Suprapubic skin (tissue), 4 donors: ENCODE results near the gene RAP1GDS1. TPM values are rescaled to one million over a fixed set of nuclear protein-coding genes. Genes with fewer than 3 reads are reported as not detected.

Source experiments
- DNase-seq, 2 donors: peaks; one replicate each; pipeline ENCODE4 v3.0.0-alpha.2; 2019; ENCODE audit warnings: low spot score in 2 of 2
- H3K27ac ChIP-seq: fragments of 200-600 bp; sonication (generic); one replicate; pipeline ENCODE4 v1.5.1; 2019
- H3K27me3 ChIP-seq: fragments of 200-600 bp; sonication (generic); one replicate; pipeline ENCODE4 v1.5.1; 2019
- H3K36me3 ChIP-seq: fragments of 200-600 bp; sonication (generic); one replicate; pipeline ENCODE4 v1.5.1; 2019
- H3K4me1 ChIP-seq: fragments of 200-600 bp; sonication (generic); one replicate; pipeline ENCODE4 v1.5.1; 2019
- H3K4me3 ChIP-seq: fragments of 200-600 bp; sonication (generic); one replicate; pipeline ENCODE4 v1.5.1; 2019; ENCODE audit warnings: mild to moderate bottlenecking
- H3K9me3 ChIP-seq: fragments of 200-600 bp; sonication (generic); one replicate; pipeline ENCODE4 v1.5.1; 2019
- EP300 ChIP-seq: sonication (generic); formaldehyde crosslinking; IDR thresholded peaks from one replicate; pipeline ENCODE4 v1.6.1; 2017; ENCODE audit warnings: antibody characterized with exemption
- POLR2A ChIP-seq, 2 donors: fragments of 450-650 bp; IDR thresholded peaks; one replicate each; pipeline ENCODE4 v1.6.1; 2017; ENCODE audit warnings: antibody characterized with exemption in 2 of 2, mild to moderate bottlenecking in 2 of 2, moderate library complexity in 2 of 2
- POLR2AphosphoS5 ChIP-seq, 3 donors: sonication (generic); formaldehyde crosslinking; IDR thresholded peaks; one replicate each; pipeline ENCODE4 v1.6.1; 2017; ENCODE audit warnings: antibody characterized with exemption in 3 of 3
- WGBS: methylation state at CpG from one replicate; pipeline ENCODE4 v1.1.5; 2018; 5-methylcytosine and 5-hydroxymethylcytosine counted together
- total RNA-seq, 4 donors: library from RNA; depleted of rRNA; stranded (reverse); fragments of >200 nt; gene quantifications; one replicate each; pipeline ENCODE4 v1.1.0, GENCODE V29; 2016
- TF ChIP-seq, protein P1 (sequence below), 2 donors: fragments of 200-600 bp in 1 of 2; fragments of 450-650 bp in 1 of 2; sonication (generic) in 1 of 2; IDR thresholded peaks; one replicate each; pipeline ENCODE4 v1.5.1; 2016 to 2019; ENCODE audit warnings: antibody characterized with exemption in 2 of 2, mild to moderate bottlenecking in 1 of 2, moderate library complexity in 1 of 2

RAP1GDS1 gene
- total RNA-seq, 4 donors from 2014 or later = 17.8 to 28.6 (median 27.1) TPM

DNA sequence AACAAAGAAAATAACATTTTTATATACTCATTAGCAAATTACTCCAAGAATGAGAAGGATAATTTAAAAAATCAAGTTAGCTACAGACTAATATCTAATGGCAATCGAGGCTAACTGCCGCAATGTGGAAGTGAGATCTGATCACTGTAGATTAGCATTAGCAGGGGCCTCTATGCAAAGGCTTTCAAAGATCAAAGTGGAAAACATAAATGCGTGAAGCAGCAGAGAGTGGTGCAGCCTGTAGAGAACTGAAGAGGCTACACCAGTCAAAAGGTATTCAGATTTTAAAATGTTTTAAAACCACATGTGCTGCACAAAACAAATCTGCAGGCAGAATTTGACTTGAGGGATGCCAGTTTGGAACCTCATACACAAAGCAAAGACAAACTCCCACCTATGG is 24.0 kb upstream of the RAP1GDS1 start:
- 84% methylated on average over 3 of the region's 3 CpGs for WGBS

DNA sequence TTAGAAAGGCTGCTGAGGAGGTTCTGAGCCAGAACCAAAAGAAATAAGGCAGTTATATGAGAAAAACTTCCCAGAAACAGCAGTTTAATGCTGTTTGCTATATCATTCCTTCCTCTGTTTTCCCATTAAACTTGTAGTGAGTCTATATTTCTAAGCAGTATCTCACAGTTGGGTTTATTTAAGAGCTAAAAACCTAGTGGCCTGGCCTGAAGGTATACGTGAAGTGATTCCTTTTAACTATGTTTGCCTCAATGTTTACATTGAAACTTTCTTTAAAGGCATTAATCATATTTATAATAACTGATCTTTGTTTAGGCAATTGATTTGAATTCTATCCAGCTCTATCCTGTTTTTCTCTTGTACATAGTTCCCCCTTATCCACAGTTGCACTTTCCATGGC is 19.1 kb upstream of the RAP1GDS1 start:
- 81% methylated on average over 1 of the region's 1 CpG for WGBS
- no peak for DNase-seq
- Histone ChIP-seq H3K9me3 (no peaks in the 10 kb centered on the region), H3K36me3 (no peaks in the 10 kb centered on the region), H3K4me1 (no peaks in the 10 kb centered on the region), H3K27ac (no peak overlapping the region), H3K4me3 (no peak overlapping the region), H3K27me3 (peaks cover 2% of the 10 kb centered on the region)
- TF ChIP-seq POLR2A (IDR thresholded peaks at IDR 0.05) = no peak
- TF ChIP-seq, protein P1, sequence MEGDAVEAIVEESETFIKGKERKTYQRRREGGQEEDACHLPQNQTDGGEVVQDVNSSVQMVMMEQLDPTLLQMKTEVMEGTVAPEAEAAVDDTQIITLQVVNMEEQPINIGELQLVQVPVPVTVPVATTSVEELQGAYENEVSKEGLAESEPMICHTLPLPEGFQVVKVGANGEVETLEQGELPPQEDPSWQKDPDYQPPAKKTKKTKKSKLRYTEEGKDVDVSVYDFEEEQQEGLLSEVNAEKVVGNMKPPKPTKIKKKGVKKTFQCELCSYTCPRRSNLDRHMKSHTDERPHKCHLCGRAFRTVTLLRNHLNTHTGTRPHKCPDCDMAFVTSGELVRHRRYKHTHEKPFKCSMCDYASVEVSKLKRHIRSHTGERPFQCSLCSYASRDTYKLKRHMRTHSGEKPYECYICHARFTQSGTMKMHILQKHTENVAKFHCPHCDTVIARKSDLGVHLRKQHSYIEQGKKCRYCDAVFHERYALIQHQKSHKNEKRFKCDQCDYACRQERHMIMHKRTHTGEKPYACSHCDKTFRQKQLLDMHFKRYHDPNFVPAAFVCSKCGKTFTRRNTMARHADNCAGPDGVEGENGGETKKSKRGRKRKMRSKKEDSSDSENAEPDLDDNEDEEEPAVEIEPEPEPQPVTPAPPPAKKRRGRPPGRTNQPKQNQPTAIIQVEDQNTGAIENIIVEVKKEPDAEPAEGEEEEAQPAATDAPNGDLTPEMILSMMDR (IDR thresholded peaks at IDR 0.05) = no peak
- TF ChIP-seq EP300 = no peak
- TF ChIP-seq POLR2AphosphoS5 (IDR thresholded peaks at IDR 0.05) = no peak

More for the DNA sequence above, 24.0 kb upstream of the RAP1GDS1 start:
- no peaks in the 10 kb centered on the region for H3K4me1 ChIP-seq
- no peak overlapping the region for H3K4me3 ChIP-seq
- H3K27me3 ChIP-seq = no peaks in the 10 kb centered on the region
- no peaks in the 10 kb centered on the region for H3K36me3 ChIP-seq
- TF ChIP-seq POLR2AphosphoS5 (IDR thresholded peaks at IDR 0.05) (no peak), POLR2A (IDR thresholded peaks at IDR 0.05) (no peak)
- TF ChIP-seq, protein P1 (IDR thresholded peaks at IDR 0.05) = no peak
- no peak overlapping the region for H3K27ac ChIP-seq
- no peaks in the 10 kb centered on the region for H3K9me3 ChIP-seq
- no peak for DNase-seq

DNA sequence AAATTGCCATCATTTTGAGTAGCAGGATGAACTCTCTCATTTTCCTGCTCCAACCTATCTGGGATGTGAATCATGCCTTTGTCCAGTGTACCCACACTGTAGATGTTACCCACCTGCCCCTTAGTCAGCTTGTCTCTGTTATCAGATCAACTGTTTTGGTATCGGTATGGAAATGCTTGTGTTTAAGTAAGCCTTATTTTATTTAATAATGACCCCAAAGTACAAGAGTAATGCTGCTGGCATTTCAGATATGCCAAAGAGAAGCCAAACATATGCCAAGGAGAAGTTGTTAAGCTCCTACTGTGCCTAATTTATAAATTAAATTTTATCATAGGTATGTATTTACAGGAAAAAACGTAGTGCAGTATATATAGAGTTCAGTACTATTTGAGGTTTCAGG is 18.6 kb upstream of the RAP1GDS1 start:
- no peak overlapping the region for H3K27ac ChIP-seq
- H3K4me1 ChIP-seq = no peaks in the 10 kb centered on the region
- H3K9me3 ChIP-seq = no peaks in the 10 kb centered on the region
- TF ChIP-seq POLR2A (IDR thresholded peaks at IDR 0.05) (no peak), POLR2AphosphoS5 (IDR thresholded peaks at IDR 0.05) (no peak), EP300 (no peak)
- TF ChIP-seq, protein P1 (IDR thresholded peaks at IDR 0.05) = no peak
- DNase-seq = no peak
- WGBS = 83% methylated on average over 2 of the region's 2 CpGs
- H3K36me3 ChIP-seq = no peaks in the 10 kb centered on the region
- H3K4me3 ChIP-seq = no peak overlapping the region
- peaks cover 2% of the 10 kb centered on the region for H3K27me3 ChIP-seq

DNA sequence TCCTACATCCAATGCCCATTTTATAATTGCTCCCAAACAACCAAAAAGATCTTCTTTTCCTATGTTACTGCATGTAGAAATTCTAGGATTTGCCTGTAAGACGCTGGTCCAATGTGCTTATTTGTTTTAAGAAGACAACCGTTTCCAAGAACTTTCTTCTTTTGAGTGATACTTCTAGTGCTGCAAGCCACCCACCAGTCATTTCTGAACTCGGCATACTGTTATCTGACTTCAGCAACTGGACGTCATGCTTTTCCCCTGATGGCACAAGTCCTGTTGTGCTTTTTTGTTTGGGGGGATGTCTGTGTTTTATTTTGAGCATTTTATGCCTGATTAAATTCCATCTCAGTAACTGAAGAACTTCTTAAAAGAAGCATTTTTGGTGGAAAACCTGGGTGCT is 16.0 kb upstream of the RAP1GDS1 start:
- H3K27ac ChIP-seq = no peak overlapping the region
- H3K9me3 ChIP-seq = no peaks in the 10 kb centered on the region
- no peaks in the 10 kb centered on the region for H3K36me3 ChIP-seq
- 75% methylated on average over 4 of the region's 4 CpGs for WGBS
- no peak overlapping the region for H3K4me3 ChIP-seq
- peaks cover 2% of the 10 kb centered on the region for H3K27me3 ChIP-seq
- no peaks in the 10 kb centered on the region for H3K4me1 ChIP-seq
- DNase-seq = no peak
- TF ChIP-seq, protein P1 (IDR thresholded peaks at IDR 0.05) = no peak
- TF ChIP-seq POLR2A (IDR thresholded peaks at IDR 0.05) (no peak), EP300 (no peak), POLR2AphosphoS5 (IDR thresholded peaks at IDR 0.05) (no peak)

DNA sequence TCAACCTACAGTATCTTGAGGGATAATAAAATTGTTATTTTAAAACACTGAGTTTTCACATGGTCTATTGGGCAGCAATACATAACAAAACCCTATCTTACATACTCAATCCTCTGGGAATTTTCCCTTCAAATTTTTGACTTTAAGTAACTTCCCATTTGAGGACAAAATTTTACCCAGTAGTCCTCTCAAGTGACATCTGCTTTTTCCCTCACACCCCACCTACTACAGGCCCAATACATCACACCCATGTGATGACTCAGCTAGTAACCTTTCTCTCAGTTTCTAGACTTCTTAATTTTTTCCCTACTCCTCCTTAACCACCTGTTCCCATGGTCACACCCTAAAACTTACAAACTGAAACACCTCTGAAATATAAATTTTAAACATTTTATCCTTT is 12.2 kb upstream of the RAP1GDS1 start:
- Histone ChIP-seq H3K36me3 (no peaks in the 10 kb centered on the region), H3K27ac (no peak overlapping the region), H3K9me3 (no peaks in the 10 kb centered on the region), H3K4me3 (no peak overlapping the region), H3K27me3 (peaks cover 2% of the 10 kb centered on the region), H3K4me1 (no peaks in the 10 kb centered on the region)
- DNase-seq = no peak
- TF ChIP-seq EP300 (no peak), POLR2AphosphoS5 (IDR thresholded peaks at IDR 0.05) (no peak), POLR2A (IDR thresholded peaks at IDR 0.05) (no peak)
- TF ChIP-seq, protein P1 (IDR thresholded peaks at IDR 0.05) = no peak
